Subcutaneous abdominal adipose tissue (tissue), 5 donors: ENCODE results near the gene MRPL54.

Source experiments
- H3K27ac ChIP-seq: one replicate; pipeline ENCODE4 v1.7.0; 2013; ENCODE audit warnings: low read depth, mild to moderate bottlenecking, inconsistent platforms, low read length, moderate library complexity
- H3K27me3 ChIP-seq, 5 donors: one replicate each; pipeline ENCODE4 v1.7.0; 2013; ENCODE audit warnings: low read length in 5 of 5, inconsistent platforms in 1 of 5; ENCODE audit not compliant: control insufficient read depth in 5 of 5, insufficient read depth in 4 of 5
- H3K36me3 ChIP-seq, 5 donors: one replicate each; pipeline ENCODE4 v1.7.0; 2013; ENCODE audit warnings: low read length in 5 of 5; ENCODE audit not compliant: control insufficient read depth in 5 of 5, insufficient read depth in 5 of 5
- H3K4me1 ChIP-seq, 5 donors: one replicate each; pipeline ENCODE4 v1.7.0; 2013; ENCODE audit warnings: low read length in 5 of 5, mild to moderate bottlenecking in 3 of 5, moderate library complexity in 1 of 5; ENCODE audit not compliant: control insufficient read depth in 5 of 5, insufficient read depth in 5 of 5
- H3K4me3 ChIP-seq, 5 donors: one replicate each; pipeline ENCODE4 v1.7.0; 2013; ENCODE audit warnings: low read length in 5 of 5, low read depth in 1 of 5
- H3K9ac ChIP-seq, 5 donors: one replicate each; pipeline ENCODE4 v1.7.0; 2013; ENCODE audit warnings: low read length in 5 of 5, mild to moderate bottlenecking in 4 of 5, moderate library complexity in 3 of 5
- H3K9me3 ChIP-seq, 5 donors: one replicate each; pipeline ENCODE4 v1.7.0; 2013; ENCODE audit warnings: low read length in 5 of 5; ENCODE audit not compliant: control insufficient read depth in 5 of 5
- donor health status: healthy.
- donor health status: healthy.
- donor health status: healthy.
- donor health status: healthy.
- donor health status: healthy.

The MRPL54 gene

DNA sequence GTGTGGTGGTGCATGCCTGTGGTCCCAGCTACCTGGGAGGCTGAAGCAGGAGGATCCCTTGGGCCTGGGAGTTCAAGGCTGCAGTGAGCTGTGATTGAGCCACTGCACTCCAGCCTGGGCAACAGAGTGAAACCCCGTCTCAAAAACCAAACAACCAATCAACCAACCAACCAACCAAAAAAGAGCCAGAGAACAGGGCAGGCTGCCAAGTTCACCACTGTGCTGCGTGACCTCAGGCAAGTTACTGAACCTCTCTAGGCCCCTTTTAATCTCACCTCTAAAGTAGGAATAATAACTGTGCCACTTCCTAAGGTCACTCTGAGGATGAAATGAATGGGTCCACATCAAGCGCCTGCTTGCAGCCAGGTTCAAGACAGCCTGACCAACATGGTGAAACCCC is 37.4 kb upstream of the MRPL54 start:
- no peak overlapping the region for H3K9ac ChIP-seq
- H3K9me3 ChIP-seq, result peaks cover 0 to 3% (median 0%) of the 10 kb centered on the region in 5 donors
- H3K27me3 ChIP-seq, result peaks cover 16 to 29% (median 25%) of the 10 kb centered on the region in 5 donors
- H3K36me3 ChIP-seq, result no peaks in the 10 kb centered on the region
- no peak overlapping the region for H3K4me3 ChIP-seq
- H3K27ac ChIP-seq, result no peak overlapping the region
- peaks cover 0 to 12% (median 9%) of the 10 kb centered on the region in 5 donors for H3K4me1 ChIP-seq

DNA sequence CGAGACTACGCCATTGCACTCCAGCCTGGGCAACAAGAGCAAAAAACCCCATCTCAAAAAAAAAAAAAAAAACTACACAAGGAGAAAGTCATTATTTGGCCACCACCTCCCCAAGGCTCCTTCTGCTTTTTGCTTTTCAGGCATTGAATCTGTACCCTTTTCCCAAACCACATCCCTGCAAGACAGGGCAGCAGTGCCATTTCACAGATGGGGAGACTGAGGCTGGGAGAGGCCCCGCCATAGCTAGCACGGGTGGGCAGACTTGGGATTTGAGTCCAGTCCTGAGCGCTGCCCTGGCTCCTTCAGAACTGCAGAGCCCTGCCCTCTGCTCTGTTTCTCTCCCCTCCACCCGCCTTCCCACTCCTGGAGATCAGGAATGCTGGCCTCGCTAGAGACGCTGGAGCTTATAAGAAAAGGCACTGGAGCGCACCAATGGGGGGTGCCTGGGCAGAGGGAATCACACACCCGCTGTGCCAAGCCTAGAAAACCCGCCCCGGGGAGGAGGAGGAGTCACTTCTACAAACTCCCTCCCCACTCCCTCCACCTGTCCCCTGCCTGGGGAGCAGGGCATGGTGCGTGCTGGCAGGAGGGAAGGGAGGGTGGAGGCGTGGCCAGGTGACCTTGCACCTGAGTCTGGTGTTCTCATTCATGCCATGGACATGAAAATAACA is 36.7 kb upstream of the MRPL54 start:
- no peak overlapping the region for H3K4me3 ChIP-seq
- H3K36me3 ChIP-seq, result no peaks in the 10 kb centered on the region
- H3K9ac ChIP-seq, result no peak overlapping the region
- H3K9me3 ChIP-seq, result peaks cover 0 to 3% (median 0%) of the 10 kb centered on the region in 5 donors
- peaks cover 9 to 23% (median 19%) of the 10 kb centered on the region in 5 donors for H3K27me3 ChIP-seq
- H3K27ac ChIP-seq, result no peak overlapping the region
- peaks cover 0 to 10% (median 9%) of the 10 kb centered on the region in 5 donors for H3K4me1 ChIP-seq

DNA sequence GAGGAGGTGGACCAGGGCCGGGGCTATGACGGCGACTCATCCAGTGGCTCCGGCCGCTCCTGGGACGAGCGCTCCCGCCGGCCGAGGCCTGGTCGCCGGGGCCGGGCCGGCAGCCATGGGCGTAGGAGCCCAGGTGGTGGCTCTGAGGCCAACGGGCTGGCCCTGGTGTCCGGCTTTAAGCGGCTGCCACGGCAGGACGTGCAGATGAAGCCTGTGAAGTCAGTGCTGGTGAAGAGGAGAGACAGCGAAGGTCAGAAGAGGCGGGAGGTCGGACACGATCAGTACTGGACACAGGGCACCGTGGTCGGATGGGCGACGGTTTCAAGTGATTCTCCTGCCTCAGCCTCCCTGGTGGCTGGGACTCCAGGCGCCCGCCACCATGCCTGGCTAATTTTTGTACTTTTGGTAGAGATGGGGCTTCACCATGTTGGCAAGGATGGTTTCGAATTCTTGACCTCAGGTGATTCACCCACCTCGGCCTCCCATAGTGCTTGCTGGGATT is 32.0 kb upstream of the MRPL54 start:
- H3K27me3 ChIP-seq, result peaks cover 0 to 5% (median 1%) of the 10 kb centered on the region in 5 donors
- no peak overlapping the region for H3K27ac ChIP-seq
- H3K4me1 ChIP-seq, result no peaks in the 10 kb centered on the region
- no peak overlapping the region for H3K9ac ChIP-seq
- H3K9me3 ChIP-seq, result peaks cover 0 to 3% (median 0%) of the 10 kb centered on the region in 5 donors
- H3K36me3 ChIP-seq, result no peaks in the 10 kb centered on the region
- no peak overlapping the region for H3K4me3 ChIP-seq

DNA sequence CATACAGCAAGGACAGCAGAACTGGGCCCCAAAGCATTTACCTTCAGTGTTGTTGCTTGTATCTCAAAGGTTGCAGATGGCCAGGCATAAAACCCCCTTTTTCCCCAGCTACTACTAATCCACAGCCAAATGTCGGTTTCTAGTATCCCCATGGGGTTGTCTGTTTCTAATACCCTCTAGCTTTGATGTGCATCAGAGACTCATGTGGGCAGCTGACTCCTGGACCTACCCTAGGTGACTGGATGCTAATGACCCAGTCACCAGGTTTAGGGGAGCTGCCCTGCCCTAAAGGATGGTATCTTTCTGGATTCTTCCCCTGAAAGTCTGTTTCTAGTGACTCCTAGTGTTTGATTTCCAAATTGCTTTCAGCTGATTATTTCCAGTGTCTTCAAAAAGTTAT is 30.4 kb upstream of the MRPL54 start:
- H3K27me3 ChIP-seq, result peaks cover 0 to 13% (median 5%) of the 10 kb centered on the region in 5 donors
- no peaks in the 10 kb centered on the region for H3K4me1 ChIP-seq
- H3K4me3 ChIP-seq, result no peak overlapping the region
- H3K9me3 ChIP-seq, result peaks cover 0 to 3% (median 0%) of the 10 kb centered on the region in 5 donors
- no peak overlapping the region for H3K27ac ChIP-seq
- no peaks in the 10 kb centered on the region for H3K36me3 ChIP-seq
- no peak overlapping the region for H3K9ac ChIP-seq

DNA sequence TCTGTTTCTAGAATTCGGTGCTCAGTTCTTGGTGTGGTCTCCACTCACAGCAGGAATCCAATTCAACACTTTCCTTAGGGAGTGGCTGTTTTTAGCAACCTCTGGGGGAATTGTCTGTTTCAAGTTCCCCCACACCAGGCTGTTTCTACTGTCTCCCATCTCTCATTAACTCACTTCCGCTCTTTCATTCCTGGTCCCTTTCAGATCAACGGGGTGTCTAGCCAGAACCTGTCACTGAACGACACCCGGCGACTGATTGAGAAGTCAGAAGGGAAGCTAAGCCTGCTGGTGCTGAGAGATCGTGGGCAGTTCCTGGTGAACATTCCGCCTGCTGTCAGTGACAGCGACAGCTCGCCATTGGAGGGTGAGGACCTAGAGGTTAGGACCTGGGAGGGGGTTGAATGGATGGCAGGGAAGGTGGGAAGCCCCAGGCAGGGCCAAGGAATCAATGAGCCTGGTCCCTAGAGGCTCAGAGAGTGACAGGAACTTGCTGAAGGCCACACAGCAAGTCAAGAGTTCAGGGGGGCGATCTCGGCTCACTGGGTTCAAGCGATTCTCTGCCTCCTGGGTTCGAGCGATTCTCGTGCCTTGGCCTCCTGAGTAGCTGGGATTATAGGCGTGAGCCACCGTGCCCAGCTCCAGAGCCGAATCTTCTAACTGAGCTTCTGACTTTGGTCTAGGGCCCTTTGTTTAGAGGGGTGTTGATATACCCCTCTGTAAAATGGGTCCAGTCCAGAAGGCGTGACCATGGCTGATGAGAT is 28.8 kb upstream of the MRPL54 start:
- H3K36me3 ChIP-seq, result no peaks in the 10 kb centered on the region
- no peak overlapping the region for H3K4me3 ChIP-seq

DNA sequence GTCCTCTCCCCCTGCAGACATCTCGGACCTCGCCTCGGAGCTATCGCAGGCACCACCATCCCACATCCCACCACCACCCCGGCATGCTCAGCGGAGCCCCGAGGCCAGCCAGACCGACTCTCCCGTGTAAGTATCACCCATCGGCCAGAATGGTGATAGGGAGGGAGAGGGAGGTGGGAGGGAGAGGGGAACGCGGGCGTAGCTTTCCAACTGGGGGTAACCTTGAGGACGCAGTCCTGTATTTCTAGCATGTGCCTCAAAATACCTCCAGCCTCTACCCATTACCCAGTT is 28.2 kb upstream of the MRPL54 start:
- Histone ChIP-seq H3K9ac (no peak overlapping the region), H3K36me3 (no peaks in the 10 kb centered on the region), H3K27me3 (peaks cover 0 to 24% (median 9%) of the 10 kb centered on the region in 5 donors), H3K9me3 (no peaks in the 10 kb centered on the region), H3K4me1 (no peaks in the 10 kb centered on the region), H3K4me3 (no peak overlapping the region), H3K27ac (no peak overlapping the region)

More for the DNA sequence above, 28.8 kb upstream of the MRPL54 start:
- Histone ChIP-seq H3K9me3 (peaks cover 0 to 3% (median 0%) of the 10 kb centered on the region in 5 donors), H3K4me1 (no peaks in the 10 kb centered on the region), H3K27me3 (peaks cover 0 to 24% (median 8%) of the 10 kb centered on the region in 5 donors), H3K9ac (no peak overlapping the region), H3K27ac (no peak overlapping the region)

DNA sequence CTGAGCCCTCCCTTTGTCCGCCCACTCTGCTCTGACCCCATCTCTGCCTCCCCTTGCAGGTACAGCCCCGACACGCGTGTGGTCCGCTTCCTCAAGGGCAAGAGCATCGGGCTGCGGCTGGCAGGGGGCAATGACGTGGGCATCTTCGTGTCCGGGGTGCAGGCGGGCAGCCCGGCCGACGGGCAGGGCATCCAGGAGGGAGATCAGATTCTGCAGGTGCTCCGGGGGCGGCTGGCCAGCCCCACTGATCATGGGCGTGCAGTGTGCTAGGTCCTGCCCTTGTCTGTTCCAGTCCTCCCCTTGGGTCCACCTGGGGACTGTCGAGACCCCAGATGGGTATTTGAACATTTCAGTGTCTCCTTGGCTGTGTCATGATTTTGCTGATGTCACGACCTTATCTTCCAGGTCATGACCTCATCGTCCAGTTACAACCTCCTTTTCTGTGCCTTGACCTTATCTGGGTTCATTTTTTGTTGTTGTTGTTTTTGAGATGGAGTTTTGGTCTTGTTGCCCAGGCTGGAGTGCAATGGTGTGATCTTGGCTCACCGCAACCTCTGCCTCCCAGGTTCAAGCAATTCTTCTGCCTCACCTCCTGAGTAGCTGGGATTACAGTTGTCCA is 26.3 kb upstream of the MRPL54 start:
- H3K27ac ChIP-seq, result no peak overlapping the region
- no peaks in the 10 kb centered on the region for H3K9me3 ChIP-seq
- H3K4me1 ChIP-seq, result no peaks in the 10 kb centered on the region
- H3K4me3 ChIP-seq, result no peak overlapping the region
- H3K27me3 ChIP-seq, result peaks cover 0 to 24% (median 9%) of the 10 kb centered on the region in 5 donors
- H3K9ac ChIP-seq, result no peak overlapping the region
- no peaks in the 10 kb centered on the region for H3K36me3 ChIP-seq

DNA sequence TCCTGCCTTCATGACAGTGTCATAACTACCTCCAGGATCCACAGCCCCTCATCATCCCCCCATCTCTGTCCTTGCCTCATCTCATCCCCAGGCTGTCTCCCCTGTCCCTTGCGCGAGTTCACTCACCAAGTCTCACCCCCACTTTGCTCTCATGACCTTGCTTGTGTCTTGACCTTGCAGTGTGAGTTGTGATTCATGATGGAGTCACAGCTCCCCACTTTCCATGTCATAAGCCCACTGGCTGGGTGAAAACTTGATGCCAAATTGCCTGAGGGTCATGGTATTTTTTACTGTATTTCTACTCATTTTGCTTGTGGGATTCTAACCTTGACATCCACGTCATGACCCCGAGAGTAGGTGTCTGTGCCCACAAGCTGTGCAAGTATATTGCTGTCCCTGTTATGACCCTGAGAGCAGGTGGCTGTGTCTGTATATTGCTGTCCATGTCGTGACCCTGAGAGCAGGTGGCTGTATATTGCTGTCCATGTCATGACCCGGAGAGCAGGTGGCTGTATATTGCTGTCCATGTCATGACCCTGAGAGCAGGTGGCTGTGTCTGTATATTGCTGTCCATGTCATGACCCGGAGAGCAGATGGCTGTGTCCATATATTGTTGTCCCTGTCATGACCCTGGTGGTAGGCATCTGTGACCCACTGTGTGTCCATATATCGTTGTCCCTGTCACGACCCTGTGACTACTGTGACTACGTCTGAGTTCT is 24.8 kb upstream of the MRPL54 start:
- Histone ChIP-seq H3K36me3 (no peaks in the 10 kb centered on the region), H3K4me3 (no peak overlapping the region), H3K27me3 (peaks cover 0 to 24% (median 9%) of the 10 kb centered on the region in 5 donors), H3K9ac (no peak overlapping the region), H3K27ac (no peak overlapping the region), H3K9me3 (no peaks in the 10 kb centered on the region), H3K4me1 (no peaks in the 10 kb centered on the region)

DNA sequence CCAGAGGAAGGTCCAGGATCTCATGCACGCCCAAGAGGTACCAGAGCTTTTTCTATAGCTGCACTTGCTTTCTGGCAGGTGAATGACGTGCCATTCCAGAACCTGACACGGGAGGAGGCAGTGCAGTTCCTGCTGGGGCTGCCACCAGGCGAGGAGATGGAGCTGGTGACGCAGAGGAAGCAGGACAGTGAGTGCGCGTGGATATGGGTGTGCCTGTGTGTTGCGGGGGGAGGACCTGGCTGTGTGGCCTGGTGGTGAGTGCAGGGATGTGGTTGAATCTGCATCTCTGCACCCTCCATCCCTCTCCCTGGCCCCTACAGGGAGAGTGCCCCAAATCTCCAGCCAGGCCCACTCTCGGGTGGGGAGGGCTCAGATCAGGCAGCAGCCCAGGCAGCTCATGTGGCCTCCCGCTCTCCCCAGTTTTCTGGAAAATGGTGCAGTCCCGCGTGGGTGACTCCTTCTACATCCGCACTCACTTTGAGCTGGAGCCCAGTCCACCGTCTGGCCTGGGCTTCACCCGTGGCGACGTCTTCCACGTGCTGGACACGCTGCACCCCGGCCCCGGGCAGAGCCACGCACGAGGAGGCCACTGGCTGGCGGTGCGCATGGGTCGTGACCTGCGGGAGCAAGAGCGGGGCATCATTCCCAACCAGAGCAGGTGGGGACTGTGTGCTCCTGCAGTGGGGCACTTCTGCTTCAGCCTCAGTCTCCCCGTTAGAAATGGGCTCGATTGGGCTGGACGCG is 23.8 kb upstream of the MRPL54 start:
- H3K4me1 ChIP-seq, result no peaks in the 10 kb centered on the region
- no peak overlapping the region for H3K9ac ChIP-seq
- no peak overlapping the region for H3K27ac ChIP-seq
- H3K9me3 ChIP-seq, result peaks cover 0 to 3% (median 0%) of the 10 kb centered on the region in 5 donors
- no peak overlapping the region for H3K4me3 ChIP-seq
- H3K27me3 ChIP-seq, result peaks cover 0 to 24% (median 9%) of the 10 kb centered on the region in 5 donors
- H3K36me3 ChIP-seq, result no peaks in the 10 kb centered on the region
